ENCODE results near the gene FLOT2.

Gene FLOT2

DNA sequence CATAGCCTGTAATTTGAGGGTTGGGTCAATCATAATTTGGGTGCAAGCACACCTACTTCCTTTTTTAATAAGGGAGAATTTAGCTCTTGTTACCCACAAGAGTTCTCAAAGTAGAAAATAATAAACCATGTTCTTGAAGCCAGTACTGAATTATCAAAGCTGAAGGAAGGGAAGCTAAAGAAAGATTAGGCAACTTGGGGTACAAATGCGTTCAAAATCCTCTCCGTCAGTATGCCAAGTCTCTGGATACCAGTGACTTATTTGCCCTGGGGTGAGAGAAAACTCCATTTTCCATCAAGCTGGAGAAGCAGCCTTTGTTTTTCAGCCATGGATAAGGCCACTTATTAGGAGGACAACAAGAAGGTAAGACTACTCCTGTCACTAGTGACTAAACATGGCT is 28.8 kb upstream of the FLOT2 start:
- POLR2A ChIA-PET: interaction anchor here (1.0 to 1.2 kb wide), 2 partner anchors 25 to 201 kb away, joined by 3 to 4 read pairs; partner anchors contain the start of gene PHF12

DNA sequence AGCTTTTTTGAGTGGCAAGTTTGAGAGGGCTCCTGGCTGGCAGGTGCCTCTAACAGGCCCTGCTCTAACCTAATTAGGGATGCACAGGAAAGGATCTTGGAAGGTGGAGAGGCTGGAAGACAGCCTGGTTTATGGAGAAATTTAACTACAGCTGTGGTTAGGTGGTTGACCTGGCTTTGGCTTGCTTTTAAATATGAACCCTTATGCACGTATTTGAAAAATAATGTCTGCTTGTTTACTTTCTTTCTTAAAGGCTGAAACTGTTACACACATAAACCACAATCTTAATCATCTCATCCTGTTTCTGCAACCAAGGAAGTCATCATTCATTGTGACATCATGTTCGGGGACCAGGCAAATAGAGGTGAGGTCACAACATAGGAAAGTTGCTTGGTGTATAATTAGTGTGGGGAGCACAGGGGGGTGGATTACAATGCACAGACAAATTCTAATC is 28.4 kb upstream of the FLOT2 start:
- TF ChIP-seq FOXK2 (IDR thresholded peaks at IDR 0.05) (no peak), ARNT (IDR thresholded peaks at IDR 0.05) (no peak), FOXA1 (IDR thresholded peaks at IDR 0.05) (no peak), ZNF384 (IDR thresholded peaks at IDR 0.05) (no peak), SUZ12 (IDR thresholded peaks at IDR 0.05) (no peak), HDGF (IDR thresholded peaks at IDR 0.05; ENCODE audit: borderline replicate concordance) (no peak), L3MBTL2 (conservative IDR thresholded peaks at IDR 0.05) (no peak), CTBP1 (IDR thresholded peaks at IDR 0.05; ENCODE audit: borderline replicate concordance) (no peak), BHLHE40 (IDR thresholded peaks at IDR 0.05; ENCODE audit: borderline replicate concordance) (no peak), NFRKB (IDR thresholded peaks at IDR 0.05) (no peak), SP1 (IDR thresholded peaks at IDR 0.05) (no peak), LEF1 (IDR thresholded peaks at IDR 0.05; ENCODE audit: borderline replicate concordance) (no peak), FOXM1 (IDR thresholded peaks at IDR 0.05; ENCODE audit: borderline replicate concordance) (no peak), ELF4 (IDR thresholded peaks at IDR 0.05) (no peak)
- TF ChIP-seq, protein P1, sequence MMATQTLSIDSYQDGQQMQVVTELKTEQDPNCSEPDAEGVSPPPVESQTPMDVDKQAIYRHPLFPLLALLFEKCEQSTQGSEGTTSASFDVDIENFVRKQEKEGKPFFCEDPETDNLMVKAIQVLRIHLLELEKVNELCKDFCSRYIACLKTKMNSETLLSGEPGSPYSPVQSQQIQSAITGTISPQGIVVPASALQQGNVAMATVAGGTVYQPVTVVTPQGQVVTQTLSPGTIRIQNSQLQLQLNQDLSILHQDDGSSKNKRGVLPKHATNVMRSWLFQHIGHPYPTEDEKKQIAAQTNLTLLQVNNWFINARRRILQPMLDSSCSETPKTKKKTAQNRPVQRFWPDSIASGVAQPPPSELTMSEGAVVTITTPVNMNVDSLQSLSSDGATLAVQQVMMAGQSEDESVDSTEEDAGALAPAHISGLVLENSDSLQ (IDR thresholded peaks at IDR 0.05): no peak
- ChIA-PET CTCF (interaction anchor here (0.6 to 1.4 kb wide), 2 partner anchors 162 to 185 kb away, joined by 3 to 5 read pairs; no protein-coding TSS in a partner anchor), POLR2A (interaction anchor here (1.0 to 1.2 kb wide), 2 partner anchors 25 to 201 kb away, joined by 3 to 4 read pairs; partner anchors contain the start of gene PHF12)
- DNase-seq (ENCODE audit: extremely low spot score): no peak

More for the DNA sequence above, 28.8 kb upstream of the FLOT2 start:
- CTCF ChIA-PET: interaction anchor here (0.6 to 1.4 kb wide), 2 partner anchors 163 to 185 kb away, joined by 3 to 5 read pairs; no protein-coding TSS in a partner anchor
- TF ChIP-seq CTBP1 (IDR thresholded peaks at IDR 0.05; ENCODE audit: borderline replicate concordance): no peak
- TF ChIP-seq L3MBTL2 (conservative IDR thresholded peaks at IDR 0.05): no peak
- no peak for TF ChIP-seq HDGF (IDR thresholded peaks at IDR 0.05; ENCODE audit: borderline replicate concordance)
- TF ChIP-seq ZNF384 (IDR thresholded peaks at IDR 0.05): no peak
- TF ChIP-seq SP1 (IDR thresholded peaks at IDR 0.05): no peak
- no peak for TF ChIP-seq TARDBP (IDR thresholded peaks at IDR 0.05)
- no peak for TF ChIP-seq NFRKB (IDR thresholded peaks at IDR 0.05)
- no peak for TF ChIP-seq FOXM1 (IDR thresholded peaks at IDR 0.05; ENCODE audit: borderline replicate concordance)
- TF ChIP-seq FOXA1 (IDR thresholded peaks at IDR 0.05): no peak
- TF ChIP-seq LEF1 (IDR thresholded peaks at IDR 0.05; ENCODE audit: borderline replicate concordance): no peak
- no peak for TF ChIP-seq SUZ12 (IDR thresholded peaks at IDR 0.05)
- TF ChIP-seq ELF4 (IDR thresholded peaks at IDR 0.05): no peak
- TF ChIP-seq FOXK2 (IDR thresholded peaks at IDR 0.05): no peak
- no peak for DNase-seq (ENCODE audit: extremely low spot score)

DNA sequence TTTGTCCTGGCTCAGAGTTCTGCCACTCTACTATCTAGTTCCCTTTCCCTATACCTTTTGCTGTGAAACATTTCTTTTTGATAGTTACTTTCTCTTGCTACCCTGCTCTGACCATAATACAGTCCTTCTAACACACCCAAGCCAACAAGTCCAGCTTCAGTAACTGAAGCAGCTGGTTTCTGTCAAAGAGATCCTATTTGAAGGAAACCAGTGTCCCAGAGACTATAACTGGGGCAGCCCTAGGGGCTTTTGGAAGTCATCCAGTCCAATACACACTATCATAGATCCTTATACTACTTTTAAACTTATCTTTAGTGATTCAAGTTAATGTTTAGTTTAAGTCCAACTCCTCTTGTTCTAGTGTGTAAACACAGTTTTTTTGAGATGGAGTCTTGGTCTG is 22.7 kb upstream of the FLOT2 start:
- CTCF ChIA-PET: no interaction called here
- TF ChIP-seq FOXK2 (IDR thresholded peaks at IDR 0.05) (no peak), FOXA1 (IDR thresholded peaks at IDR 0.05) (no peak)
- POLR2A ChIA-PET: no interaction called here
- no peak for DNase-seq (ENCODE audit: extremely low spot score)

DNA sequence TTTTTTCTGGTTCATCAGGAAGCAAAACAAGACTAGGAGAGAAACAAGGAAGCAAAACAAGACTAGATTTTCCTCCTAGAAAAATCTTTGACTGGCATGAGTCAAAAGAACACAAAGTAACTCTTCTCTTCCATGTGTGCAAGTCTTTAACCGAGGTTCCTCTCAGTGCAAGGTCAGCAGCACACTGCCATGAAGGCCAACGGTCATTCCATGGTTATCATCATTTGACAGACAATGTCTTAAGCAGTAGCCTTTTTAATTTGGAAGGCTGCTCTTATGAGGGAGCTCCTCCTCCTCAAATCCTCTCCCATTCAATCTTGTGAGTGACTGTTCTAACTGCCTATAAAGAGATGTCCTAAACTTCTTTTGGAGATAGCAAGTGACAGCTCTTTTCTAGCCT is 20.8 kb upstream of the FLOT2 start:
- DNase-seq (ENCODE audit: extremely low spot score): no peak
- TF ChIP-seq CTBP1 (IDR thresholded peaks at IDR 0.05; ENCODE audit: borderline replicate concordance): no peak
- TF ChIP-seq FOXA1 (IDR thresholded peaks at IDR 0.05): no peak
- no peak for TF ChIP-seq BHLHE40 (IDR thresholded peaks at IDR 0.05; ENCODE audit: borderline replicate concordance)
- TF ChIP-seq, protein P1 (IDR thresholded peaks at IDR 0.05): no peak
- no peak for TF ChIP-seq SUZ12 (IDR thresholded peaks at IDR 0.05)
- no peak for TF ChIP-seq ELF4 (IDR thresholded peaks at IDR 0.05)
- no peak for TF ChIP-seq FOXM1 (IDR thresholded peaks at IDR 0.05; ENCODE audit: borderline replicate concordance)
- TF ChIP-seq LEF1 (IDR thresholded peaks at IDR 0.05; ENCODE audit: borderline replicate concordance): no peak
- no peak for TF ChIP-seq ZNF384 (IDR thresholded peaks at IDR 0.05)
- no peak for TF ChIP-seq L3MBTL2 (conservative IDR thresholded peaks at IDR 0.05)
- TF ChIP-seq HDGF (IDR thresholded peaks at IDR 0.05; ENCODE audit: borderline replicate concordance): no peak
- TF ChIP-seq SP1 (IDR thresholded peaks at IDR 0.05): no peak
- no peak for TF ChIP-seq FOXK2 (IDR thresholded peaks at IDR 0.05)
- TF ChIP-seq TARDBP (IDR thresholded peaks at IDR 0.05): no peak
- no peak for TF ChIP-seq NFRKB (IDR thresholded peaks at IDR 0.05)
- no peak for TF ChIP-seq ARNT (IDR thresholded peaks at IDR 0.05)
- POLR2A ChIA-PET: interaction anchor here (0.7 to 1.1 kb wide), 2 partner anchors 24 to 191 kb away, joined by 3 to 4 read pairs; no protein-coding TSS in a partner anchor
- CTCF ChIA-PET: interaction anchor here (1.3 kb wide), 1 partner anchor 191 kb away, joined by 7 read pairs; no protein-coding TSS in a partner anchor

DNA sequence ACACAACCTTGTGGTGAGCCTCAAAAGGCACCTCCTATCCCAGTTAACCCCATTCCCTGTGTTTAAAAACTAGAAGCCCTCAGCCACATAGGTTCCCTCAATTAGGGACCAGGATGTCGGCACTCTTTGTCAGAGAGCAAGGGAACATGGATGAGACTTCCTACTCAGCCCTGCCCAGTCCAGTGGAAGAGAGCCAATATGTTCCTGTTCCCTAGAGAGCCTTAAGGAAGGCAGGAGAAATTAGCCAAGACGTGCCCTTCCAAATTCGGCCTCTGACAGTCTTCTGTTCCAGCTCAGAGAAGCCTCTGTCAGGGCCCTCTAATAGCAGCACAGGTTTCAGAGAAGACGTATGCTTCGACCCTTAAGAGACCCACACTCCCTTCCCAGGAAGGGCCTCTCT is 19.9 kb upstream of the FLOT2 start:
- POLR2A ChIA-PET: interaction anchor here (0.7 kb wide), 1 partner anchor 25 kb away, joined by 3 read pairs; no protein-coding TSS in a partner anchor
- no peak for TF ChIP-seq CTBP1 (IDR thresholded peaks at IDR 0.05; ENCODE audit: borderline replicate concordance)
- CTCF ChIA-PET: interaction anchor here (1.0 kb wide), 1 partner anchor 36 kb away, joined by 3 read pairs; no protein-coding TSS in a partner anchor
- DNase-seq (ENCODE audit: extremely low spot score): no peak

DNA sequence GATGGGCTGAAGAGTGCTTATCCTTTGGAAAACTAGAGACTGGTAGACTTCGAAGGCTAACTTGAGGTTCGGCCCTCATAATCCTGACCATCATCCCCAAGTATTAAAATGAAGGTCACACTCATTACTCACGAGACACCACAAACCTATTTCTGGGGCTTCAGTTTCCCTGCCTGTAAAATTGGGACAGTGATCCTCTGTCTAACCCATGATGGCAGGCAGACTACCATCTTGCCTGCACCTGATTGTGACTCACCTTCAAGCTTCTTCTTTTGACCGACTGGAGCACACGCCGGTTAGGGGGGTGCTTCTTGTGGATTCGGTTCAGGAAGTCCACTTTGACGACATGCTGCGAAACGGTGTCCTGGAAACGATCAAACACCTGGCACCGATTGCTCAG is 19.5 kb upstream of the FLOT2 start:
- TF ChIP-seq TARDBP (IDR thresholded peaks at IDR 0.05): no peak
- TF ChIP-seq, protein P1 (IDR thresholded peaks at IDR 0.05): no peak
- TF ChIP-seq FOXA1 (IDR thresholded peaks at IDR 0.05): no peak
- no peak for TF ChIP-seq ELF4 (IDR thresholded peaks at IDR 0.05)
- no peak for TF ChIP-seq CTBP1 (IDR thresholded peaks at IDR 0.05; ENCODE audit: borderline replicate concordance)
- TF ChIP-seq ARNT (IDR thresholded peaks at IDR 0.05): no peak
- no peak for TF ChIP-seq FOXM1 (IDR thresholded peaks at IDR 0.05; ENCODE audit: borderline replicate concordance)
- TF ChIP-seq ZNF384 (IDR thresholded peaks at IDR 0.05): no peak
- TF ChIP-seq L3MBTL2 (conservative IDR thresholded peaks at IDR 0.05): no peak
- no peak for TF ChIP-seq SP1 (IDR thresholded peaks at IDR 0.05)
- POLR2A ChIA-PET: interaction anchor here (0.6 to 1.5 kb wide), 2 partner anchors 33 to 35 kb away, joined by 4 read pairs; partner anchors contain the start of gene PHF12
- no peak for DNase-seq (ENCODE audit: extremely low spot score)
- CTCF ChIA-PET: interaction anchor here (0.7 to 1.4 kb wide), 4 partner anchors 36 to 190 kb away, joined by 3 to 4 read pairs (median 3); no protein-coding TSS in a partner anchor

All from HEK293T (cell line).